Renal pelvis (tissue), 4 donors: ENCODE results near the gene GRIN3B. TPM values are rescaled to one million over a fixed set of nuclear protein-coding genes. Genes with fewer than 3 reads are reported as not detected.

Source experiments
- DNase-seq: peaks from one replicate; pipeline ENCODE4 v3.0.0-alpha.2; 2013
- polyA plus RNA-seq, 3 donors: library from polyadenylated mRNA; unstranded; fragments of 120-200 nt; gene quantifications; one replicate each; pipeline ENCODE4 v1.2.1, GENCODE V29; 2013; ENCODE audit not compliant: insufficient read length in 3 of 3

GRIN3B gene
- polyA plus RNA-seq, 3 donors = 0.87 to 1.1 (median 0.91) TPM

DNA sequence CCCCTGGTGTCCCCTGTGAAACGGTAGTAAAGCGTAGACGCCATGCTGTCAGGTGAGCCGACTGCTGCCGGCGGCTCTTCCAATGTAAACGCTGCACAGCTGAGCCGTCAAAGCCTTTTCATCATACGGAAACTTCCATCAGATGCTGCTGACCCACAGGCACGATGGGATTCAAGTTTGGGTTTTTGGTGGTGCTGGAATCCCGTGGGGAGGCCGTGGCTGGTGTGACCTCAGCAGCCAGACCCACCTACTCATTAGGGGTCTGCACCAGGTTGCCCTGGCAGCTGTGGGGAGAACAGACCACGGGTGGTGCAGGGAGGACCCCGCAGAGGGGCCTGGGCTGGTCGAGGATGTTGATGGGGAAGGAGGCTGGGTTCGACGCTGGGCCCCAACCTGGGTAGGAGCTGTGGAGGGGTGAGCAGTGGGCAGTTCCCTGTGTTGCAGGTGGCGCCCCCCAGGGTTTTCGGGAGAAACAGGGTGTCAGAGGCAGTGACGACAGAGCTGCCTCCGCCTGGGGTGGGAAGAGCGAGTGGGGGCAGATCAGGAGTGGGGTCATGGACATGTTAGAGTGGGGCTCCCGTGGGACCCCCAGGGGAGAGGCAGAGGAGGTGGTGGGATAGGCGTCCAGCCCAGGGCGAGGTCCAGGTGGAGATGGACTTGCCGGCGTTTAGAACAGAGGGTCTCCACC lies 6.6 kb downstream of the GRIN3B start:
- DNase-seq = no peak

DNA sequence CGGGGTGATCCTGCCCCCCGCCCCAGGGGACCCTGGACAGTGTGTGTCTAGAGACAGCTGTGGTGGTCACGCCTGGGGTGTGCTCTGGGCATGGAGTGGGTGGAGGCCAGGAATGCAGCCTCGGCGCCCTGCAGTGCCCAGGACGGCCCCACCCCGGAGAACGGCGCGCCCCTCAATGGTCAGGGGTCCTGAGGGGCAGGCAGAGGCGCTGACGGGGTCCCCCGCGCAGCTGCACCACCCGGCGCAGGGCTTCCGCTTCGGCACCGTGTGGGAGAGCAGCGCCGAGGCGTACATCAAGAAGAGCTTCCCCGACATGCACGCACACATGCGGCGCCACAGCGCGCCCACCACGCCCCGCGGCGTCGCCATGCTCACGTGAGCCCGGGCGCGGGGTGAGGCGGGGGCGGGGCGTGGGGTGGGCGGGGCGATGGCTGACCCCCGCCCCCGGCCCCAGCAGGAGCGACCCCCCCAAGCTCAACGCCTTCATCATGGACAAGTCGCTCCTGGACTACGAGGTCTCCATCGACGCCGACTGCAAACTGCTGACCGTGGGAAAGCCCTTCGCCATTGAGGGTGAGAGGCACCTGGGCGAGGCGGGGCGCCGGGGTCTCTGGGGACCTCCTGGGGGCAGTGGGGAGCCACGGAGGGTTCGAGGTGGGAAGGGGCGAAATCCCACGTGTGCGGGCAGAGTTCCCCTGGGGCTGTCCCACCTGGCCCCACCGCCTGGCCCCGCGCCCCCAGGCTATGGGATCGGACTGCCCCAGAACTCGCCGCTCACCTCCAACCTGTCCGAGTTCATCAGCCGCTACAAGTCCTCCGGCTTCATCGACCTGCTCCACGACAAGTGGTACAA lies 7.4 kb downstream of the GRIN3B start:
- DNase-seq = no peak

DNA sequence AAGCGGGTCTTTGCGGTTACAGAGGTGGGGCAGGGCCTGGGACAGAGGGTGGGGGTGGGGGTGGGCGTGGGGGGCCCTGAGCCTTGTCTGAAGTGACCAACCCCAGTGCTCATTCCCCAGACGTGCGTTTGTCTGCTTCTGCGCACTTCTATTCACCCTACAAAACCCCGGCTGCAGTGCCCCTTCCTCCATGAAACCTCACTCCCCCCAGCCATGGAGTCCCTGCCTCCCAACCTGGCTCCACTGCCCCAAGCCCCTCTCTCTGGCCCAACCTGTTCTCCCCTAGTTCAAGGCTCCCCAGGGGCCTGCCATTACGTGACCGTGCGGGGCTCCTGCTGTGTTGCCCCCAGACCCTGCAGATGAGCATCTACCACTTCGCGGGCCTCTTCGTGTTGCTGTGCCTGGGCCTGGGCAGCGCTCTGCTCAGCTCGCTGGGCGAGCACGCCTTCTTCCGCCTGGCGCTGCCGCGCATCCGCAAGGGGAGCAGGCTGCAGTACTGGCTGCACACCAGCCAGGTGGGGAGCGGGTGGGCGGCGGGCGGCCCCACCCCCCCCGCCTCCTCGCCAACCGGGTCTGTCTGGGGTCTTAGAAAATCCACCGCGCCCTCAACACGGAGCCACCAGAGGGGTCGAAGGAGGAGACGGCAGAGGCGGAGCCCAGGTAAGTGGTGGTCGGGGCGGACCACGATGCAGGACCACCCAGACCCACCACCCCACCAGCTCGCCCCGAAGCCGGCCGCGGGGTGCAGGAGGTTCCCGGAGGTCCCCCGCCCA lies 8.2 kb downstream of the GRIN3B start:
- DNase-seq = no peak

DNA sequence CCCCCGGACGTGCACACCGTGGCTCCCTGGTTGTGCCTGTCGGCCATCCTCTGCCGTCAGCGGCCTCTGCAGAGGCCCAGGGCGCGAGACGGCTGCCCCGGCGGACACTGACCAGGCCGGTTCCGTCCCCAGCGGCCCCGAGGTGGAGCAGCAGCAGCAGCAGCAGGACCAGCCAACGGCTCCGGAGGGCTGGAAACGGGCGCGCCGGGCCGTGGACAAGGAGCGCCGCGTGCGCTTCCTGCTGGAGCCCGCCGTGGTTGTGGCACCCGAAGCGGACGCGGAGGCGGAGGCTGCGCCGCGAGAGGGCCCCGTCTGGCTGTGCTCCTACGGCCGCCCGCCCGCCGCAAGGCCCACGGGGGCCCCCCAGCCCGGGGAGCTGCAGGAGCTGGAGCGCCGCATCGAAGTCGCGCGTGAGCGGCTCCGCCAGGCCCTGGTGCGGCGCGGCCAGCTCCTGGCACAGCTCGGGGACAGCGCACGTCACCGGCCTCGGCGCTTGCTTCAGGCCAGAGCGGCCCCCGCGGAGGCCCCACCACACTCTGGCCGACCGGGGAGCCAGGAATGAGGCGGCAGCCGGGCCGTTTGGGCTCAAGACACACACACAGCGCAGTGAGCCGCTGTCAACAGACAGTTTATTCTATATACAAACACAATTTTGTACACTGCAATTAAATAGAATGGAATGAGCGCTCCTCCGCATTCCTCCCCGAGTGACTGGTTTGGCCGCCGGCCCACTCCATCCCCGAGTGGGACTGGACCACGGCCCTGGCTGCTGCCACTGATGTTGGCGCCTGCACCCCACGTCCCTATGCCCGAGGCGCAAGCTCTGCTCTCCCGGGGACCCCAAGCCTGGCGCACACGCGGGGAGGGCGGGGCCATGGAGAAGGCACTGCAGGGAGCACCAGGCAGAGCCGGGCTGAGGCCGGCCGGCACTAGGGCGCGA lies 9.1 kb downstream of the GRIN3B start:
- DNase-seq = no peak

- no peak for DNase-seq
Observed at GRCh38 chr19:1009981-1010538, 9.8 kb downstream of the GRIN3B start.

DNA sequence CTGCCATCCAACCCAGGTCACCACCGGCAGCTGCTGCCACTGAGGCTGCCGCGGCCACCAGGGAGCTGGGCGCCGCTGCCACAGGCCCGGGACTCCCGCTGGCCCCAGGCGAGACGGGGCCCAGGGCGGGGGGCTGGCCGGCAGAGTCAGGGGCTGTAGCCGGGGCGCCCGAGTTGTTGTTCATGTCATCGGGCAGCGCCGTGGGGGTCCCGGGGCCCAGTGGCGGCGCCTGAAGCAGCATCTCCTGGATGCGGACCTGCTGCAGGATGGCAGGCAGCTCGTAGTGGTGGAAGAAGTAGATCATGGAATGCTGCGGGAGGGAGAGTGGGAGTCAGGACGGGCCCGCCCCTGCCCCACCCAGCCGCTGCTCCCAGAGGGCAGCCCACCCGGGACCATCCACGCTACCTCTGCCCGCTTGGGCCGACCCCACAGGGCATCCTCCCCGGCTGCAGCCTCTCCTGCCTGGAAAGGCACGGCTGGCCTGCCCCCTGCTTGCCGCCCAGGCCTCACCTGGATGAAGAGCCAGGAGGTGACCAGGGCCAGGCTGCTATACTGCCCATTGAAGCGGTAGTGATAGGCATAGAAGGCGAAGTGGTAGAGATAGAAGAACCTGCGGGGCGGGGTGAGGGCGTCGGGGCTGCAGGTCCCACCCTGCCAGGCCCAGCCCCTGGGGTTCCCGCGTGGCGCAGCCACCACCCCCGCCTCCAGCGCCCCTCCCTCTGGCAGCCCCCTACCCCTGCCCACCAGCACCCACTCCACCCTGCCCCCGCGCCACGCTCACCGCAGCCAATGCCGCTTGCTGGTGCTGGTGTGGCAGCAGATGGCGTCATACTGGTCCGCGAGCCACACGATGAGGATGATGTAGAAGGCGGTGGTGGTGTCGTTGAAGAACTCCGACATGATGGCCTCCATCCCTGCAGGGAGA lies 10.6 kb downstream of the GRIN3B start:
- DNase-seq = no peak

DNA sequence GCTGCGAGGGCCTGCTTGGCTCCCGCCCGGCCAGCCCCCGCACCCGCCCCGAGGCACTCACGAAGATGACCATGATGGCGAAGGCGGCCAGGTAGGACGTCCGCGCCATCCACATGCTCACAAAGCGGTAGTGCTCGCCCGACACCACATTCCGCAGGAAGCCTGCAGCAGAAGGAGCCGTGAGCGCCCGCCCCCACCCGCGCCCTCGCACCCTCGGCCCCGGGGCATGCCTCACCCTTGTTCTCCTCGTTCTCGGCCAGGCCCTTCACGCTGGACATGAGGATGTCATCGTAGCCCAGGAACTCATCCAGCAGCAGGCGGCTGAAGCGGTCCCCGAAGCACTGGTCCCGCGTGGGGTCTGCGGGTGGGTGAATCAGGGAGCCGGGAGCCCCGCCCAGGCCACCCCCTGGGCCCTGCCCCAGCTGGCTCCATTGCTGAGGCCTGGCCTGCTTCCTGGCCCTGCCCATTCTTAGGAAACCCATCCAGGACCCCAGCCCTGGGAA lies 11.7 kb downstream of the GRIN3B start:
- DNase-seq = no peak

- no peak for DNase-seq
Observed at GRCh38 chr19:1012334-1012733, 12.1 kb downstream of the GRIN3B start.

GRCh38 chr19:1013218-1013617 lies 13.0 kb downstream of the GRIN3B start:
- no peak for DNase-seq

DNA sequence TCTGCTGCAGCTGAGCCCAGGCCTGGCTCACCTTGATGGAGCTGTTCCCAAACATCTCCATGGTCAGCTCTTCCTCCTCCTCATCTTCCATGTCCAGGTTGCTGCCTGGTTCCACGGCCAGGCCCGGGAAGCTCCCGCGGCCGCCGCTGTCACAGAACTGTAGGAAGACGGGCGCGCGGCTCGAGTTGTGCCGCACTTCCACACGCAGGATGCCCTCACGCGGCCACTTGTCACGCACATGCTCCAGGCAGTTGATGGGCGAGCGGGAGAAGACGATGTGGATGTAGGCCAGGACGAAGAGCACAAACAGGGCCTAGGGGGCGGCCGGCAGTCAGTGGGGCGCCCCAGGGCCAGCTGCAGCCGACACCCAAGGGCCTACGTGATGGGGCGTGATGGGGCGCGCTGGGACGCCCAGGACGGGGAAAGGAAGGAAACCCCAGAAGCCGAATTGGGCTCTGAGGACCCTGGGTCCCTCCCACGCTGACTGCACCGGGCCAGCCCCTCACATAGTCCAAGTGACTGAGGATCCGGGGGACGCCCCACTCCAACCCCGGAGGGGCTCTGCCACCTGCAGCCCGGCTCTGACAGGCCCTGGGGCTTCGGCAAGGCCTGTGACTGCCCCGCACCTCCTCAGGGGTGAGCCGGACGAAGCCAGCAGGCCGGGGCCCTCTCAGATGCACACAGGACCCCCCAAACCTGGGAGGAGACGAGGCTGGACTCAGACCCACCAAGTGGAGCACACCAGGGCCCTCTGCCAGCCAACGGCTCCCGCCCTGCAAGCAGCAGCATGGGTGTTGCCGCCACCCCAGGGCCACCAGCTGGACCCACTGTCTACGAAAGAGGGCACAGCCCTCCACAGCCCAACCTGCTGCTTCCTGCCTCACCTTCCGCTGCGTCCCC lies 14.2 kb downstream of the GRIN3B start:
- no peak for DNase-seq

GRCh38 chr19:1015061-1015781 lies 15.0 kb downstream of the GRIN3B start:
- no peak for DNase-seq

DNA sequence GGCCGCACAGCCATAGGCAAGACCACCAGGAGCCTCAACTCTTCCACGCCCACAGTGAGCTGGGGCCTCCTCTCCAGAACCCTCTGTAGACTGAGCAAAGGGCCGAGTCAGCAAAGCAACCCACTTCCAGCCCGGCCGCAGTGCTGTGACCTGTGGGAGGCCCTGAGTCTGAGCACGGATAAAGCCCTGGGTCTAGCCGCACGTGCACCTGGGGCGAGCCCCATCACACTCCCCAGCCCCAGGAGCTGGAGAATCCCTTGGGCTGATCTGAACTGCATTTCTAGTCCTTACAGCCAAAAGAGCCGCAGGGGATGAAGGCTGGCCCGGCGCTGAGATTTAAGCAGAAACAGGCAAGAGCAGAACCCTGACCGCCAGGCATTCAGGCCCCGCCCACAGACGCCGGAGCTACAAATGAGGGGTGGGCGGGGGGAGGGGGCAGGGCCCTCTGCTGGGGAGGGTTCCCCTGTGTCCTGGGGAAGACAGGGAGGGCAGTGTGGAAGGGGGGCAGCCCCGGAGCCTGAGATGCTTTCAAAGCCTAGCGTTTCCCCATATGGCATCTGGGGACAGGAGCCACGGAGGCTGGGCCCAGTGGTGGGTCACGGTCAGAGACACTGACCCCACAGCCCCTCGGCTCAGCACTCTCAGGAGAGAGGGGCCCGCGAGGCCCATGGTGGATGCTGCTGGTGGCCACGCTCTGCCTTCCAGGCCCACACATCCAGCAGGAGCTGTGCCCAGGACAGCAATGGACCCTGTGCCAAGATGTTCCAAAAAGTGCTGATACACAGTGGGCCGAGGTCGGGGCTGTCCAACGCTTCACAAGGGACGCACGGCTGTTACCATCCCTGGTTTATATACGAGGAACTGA lies 15.8 kb downstream of the GRIN3B start:
- DNase-seq = no peak

DNA sequence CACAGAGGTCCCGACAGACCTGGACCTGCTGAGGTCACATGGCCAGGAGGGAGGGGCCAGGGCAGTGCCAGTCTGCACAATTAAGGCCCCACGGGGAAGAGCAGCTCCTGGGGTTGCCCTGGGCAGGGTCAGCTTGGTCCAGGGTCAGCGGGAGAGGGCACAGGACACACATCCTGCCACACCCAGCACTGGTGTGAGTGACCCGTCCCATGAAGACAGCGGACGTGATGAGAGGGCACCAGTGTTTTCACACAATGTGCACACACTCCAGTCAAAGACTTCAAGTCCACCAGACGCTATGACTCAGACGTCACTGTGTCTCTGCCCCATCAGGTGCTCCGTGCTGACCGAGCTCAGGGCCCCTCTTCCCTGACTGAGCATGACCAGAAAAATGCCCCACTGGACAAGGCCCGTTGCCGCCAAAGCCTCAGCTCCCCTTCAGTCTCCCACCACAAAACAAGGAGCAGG lies 16.5 kb downstream of the GRIN3B start:
- no peak for DNase-seq

GRCh38 chr19:1017115-1017905 lies 17.1 kb downstream of the GRIN3B start:
- no peak for DNase-seq

GRCh38 chr19:1017906-1018305 lies 17.7 kb downstream of the GRIN3B start:
- DNase-seq = no peak

DNA sequence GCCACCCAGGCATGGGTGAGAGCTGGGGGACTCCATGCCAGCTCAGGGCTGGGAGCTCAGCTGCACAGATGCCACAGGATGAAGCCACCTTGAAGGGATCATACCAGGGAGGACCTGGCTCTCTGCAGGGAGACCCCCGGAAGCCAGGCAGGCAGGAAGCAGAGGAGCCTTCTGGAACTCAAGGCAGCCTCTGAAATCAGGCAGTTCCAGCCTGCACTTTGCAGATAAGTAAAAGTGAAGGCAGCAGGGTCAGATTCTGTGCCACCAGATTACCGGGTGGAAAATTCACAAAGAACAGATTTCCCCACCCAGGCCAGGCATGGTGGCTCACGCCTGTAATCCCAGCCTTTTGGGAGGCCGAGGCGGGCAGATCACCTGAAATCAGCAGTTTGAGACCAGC lies 18.2 kb downstream of the GRIN3B start:
- DNase-seq = no peak
